Activated naive CD4-positive, alpha-beta T cell treated with anti-CD3 and anti-CD28 coated beads, Interleukin-2, amount 50 U/mL, for 16 hours (primary cell): Measurements from ENCODE around the gene DNAJC1.

ENCODE experiments used
- DNase-seq: peaks from one replicate; pipeline ENCODE4 v3.0.0-alpha.2; 2020

Gene DNAJC1

DNA sequence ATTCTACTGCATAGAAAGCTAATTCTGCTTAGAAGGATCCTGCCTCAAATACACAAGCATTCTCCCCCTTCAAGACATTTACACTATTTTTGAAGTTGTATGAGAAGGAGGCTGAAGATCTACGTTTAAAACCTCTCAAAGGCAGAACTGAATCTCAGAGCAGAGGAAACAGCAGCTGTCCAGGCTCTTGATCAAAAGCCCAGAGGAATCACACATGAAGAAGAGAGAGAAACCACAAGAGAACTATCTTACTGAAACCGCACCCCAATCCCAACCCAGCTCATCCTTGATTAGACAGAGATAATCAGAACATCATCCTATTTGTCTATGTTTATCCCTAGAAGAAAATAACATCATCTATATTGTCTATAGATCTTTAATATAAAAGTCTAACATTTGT, 2.2 kb upstream of the DNAJC1 start:
- no peak for DNase-seq

DNA sequence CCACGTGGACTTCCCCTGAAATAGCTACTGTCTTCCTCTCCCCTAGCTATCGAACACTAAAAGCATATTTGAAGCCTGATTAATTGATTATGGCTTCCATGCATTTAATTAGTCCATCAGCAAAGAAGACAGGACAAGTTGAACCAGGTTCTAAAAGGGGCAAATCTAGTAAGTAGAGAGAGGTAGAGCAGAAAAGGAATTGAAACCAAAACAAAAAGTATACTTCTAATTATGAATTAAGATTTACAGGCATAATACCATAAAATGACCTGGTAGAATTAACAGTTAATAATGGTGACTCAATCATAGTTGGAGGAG, 393 bp upstream of the DNAJC1 start:
- no peak for DNase-seq

DNA sequence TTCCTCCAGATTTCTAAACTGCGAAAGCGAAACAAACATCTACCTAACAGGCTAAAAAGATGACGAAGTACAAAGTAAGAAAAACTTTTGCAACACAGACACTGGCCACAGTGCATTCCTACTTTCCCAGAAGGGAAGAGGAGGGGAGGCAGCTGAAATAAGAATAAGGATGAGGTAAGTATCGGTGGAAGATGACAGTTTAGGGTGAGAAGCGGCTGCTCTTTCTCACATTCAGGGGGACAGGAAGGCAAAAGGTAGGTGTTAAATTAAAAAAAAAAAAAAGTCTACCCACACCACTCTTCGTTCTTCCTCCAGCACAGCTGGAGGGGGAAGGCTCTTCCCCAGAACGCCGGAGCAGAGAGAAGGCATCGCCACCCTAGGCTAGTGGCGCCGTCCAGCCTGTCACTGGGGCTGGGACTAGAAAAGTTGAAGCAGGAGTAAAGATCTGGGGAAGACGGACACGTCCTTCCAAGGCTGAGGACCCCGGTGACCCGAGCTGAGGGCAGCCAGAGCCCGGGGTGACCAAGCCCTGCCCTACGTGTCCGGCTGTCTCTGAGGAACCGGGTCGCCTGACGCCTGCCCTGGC, 846 bp downstream of the DNAJC1 start:
- DNase-seq = peak; percentile 22

DNA sequence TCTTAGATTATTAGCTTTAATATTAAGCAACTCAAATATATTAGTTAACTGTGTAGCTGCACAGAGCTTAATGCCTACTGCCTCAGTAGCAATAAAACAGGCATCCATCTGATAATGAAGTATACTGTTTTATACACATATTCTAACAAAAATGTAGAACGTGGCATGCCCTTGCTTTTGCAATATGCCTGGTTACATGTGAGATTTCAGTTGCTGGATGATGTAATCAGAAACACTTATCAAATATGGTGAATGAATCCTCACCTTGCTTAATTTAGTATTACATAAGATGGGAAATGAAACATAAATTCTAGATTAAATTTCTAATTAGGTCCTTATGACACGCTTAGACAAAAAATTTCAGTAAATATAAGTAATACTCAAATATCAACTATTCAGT, 8.0 kb downstream of the DNAJC1 start:
- DNase-seq = no peak

DNA sequence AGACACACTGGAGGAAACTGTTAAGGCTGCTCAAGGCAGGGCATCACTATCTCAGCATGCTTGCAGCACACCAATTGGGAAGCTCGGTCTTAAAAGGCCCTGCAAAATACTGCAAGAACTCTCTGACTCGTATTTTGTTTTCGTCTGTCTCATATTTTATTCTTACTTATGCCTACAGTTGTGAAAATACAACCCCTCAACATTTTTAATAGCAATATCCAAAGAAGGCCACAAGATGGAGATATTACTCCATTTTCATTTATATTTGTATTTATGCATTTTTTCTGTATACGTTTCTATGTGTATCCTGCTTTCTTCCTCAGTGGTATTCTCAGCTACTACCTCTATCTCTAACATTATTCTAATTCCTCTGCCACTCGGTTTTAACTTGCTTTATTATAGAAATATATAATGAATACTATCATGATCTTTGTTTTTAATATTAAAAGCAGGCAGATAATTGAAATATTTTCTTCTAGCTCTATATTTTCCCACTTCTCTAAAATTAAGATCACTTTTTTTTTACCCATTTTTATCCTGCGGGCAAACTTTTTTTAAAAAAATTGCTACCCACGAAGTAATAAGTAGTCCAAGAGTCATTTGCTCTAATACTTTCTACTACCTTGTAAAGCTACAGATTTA, 10.0 kb downstream of the DNAJC1 start:
- DNase-seq = no peak

DNA sequence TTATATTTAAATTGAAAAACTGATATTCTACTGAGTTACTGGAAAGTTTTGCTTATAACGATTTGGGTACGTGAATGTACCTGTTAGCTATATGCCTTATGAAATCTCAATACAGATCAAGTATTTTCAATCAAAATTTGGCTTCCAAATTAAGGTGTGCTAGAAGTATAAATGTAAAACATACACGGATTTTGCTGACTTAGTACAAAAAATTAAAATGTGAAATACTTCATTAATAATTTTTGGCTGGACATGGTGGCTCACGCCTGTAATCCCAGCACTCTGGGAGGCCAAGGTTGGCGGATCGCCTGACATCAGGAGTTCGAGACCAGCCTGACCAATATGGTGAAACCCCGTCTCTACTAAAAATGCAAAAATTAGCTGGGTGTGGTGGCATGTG, 11.7 kb downstream of the DNAJC1 start:
- no peak for DNase-seq

DNA sequence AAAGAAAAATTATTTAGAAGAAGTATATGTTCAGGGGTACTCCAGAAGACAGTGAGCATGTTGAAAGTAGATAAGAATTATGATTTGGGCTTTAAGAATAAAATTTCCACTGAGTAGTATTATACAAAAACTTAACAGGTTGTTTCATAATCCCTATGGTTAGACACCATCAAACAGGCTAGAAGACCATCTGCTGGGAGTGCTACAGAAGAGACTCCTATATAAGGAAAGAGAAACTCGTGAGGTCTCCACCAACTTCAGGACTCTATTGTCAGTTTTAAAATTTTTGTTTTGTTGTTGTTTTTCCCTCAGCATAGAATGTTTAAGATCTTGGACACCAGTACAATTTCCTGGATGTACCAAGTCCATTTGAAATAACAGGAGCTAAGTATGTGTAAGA, 13.1 kb downstream of the DNAJC1 start:
- no peak for DNase-seq

DNA sequence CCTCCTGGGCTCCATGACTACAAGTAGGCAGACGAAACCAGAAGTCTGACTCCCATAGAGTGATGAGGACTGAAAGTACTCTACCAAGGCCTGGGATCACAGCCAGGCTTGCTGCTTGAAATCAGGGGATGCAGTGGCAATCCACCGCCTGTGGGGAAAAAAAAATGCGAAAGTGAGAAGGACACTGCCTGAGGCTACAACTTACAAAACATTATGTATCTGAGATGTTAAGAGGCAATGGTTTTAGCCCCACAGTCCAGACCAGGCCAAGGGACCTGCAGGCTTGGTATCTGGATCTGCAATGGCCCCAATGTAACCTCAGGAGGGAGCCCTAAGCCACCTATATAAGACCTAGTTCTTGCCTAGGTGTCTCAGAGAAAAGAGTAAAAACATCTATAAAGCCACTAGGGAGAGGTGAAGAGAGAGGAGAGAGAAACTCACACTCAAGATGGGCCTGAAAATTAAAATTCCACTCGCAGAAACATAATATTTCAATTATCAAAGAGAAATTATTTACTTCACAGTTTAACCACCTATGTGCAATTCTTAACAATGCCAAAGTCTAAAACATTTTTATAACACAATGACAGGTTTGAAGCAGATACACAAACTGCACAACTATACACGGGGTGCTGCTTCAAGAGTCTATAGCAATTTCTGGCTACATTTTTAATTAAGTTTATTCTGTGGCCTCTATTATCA, 13.9 kb downstream of the DNAJC1 start:
- peak; percentile 16 for DNase-seq

DNA sequence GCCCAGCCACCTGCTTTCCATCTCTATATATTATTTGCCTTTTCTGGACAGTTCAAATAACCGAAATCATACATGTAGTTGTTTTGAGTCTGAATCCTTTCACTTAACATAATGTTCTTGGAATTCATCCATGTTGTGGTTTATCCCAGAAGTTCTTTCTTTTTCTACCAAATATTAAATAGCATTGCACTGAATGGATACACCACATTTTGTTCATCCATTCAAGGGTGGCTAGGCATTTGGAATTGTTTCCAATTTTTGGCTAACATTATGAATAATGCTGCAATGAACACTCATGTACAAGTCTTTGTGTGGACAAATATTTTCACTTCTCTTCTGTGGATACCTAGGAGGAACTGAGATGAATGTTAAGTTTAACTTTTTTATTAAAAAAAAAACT, 18.0 kb downstream of the DNAJC1 start:
- no peak for DNase-seq

GRCh38 chr10:21981118-21981517, 22.4 kb downstream of the DNAJC1 start:
- no peak for DNase-seq

DNA sequence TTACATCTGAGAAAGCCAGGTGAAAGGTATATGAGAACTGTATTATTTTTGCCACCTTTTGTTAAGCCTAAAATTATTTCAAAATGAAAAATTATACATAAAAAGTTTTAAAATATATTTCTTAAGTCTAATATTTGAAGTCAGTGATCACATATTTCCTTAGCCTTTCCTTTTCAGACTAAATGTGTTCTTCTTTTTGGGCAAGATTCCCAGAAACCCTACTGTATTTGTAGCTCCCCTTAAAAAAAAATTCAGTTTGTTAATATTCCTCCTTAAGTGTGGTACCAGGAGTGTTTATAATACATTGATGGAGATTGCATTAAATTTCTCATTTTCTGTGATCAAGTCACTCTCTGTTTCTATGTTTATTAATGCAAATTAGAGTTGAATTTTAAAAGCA, 22.8 kb downstream of the DNAJC1 start:
- DNase-seq = no peak

- DNase-seq = no peak
Measured at GRCh38 chr10:21978191-21978862, 25.2 kb downstream of the DNAJC1 start.

DNA sequence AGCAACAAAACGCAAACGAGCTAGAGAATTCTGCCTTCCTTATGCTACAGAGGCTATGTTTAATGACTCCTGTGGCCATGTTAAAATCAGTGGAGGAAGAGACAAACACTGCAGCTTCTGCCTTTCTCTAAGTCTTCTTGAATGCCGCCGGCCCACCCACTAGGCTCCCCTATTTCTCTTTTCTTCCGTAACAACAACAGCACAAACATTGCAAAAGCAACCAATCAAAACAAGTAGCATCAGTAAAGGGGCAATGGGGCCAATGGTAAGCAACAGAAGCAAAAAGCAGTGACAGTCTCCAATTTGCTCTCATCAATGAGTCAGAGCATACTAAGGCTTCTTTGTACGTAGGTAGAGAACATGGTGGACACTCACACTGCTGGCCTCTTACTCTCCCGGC, 26.8 kb downstream of the DNAJC1 start:
- no peak for DNase-seq

GRCh38 chr10:21976280-21976679, 27.2 kb downstream of the DNAJC1 start:
- no peak for DNase-seq

DNA sequence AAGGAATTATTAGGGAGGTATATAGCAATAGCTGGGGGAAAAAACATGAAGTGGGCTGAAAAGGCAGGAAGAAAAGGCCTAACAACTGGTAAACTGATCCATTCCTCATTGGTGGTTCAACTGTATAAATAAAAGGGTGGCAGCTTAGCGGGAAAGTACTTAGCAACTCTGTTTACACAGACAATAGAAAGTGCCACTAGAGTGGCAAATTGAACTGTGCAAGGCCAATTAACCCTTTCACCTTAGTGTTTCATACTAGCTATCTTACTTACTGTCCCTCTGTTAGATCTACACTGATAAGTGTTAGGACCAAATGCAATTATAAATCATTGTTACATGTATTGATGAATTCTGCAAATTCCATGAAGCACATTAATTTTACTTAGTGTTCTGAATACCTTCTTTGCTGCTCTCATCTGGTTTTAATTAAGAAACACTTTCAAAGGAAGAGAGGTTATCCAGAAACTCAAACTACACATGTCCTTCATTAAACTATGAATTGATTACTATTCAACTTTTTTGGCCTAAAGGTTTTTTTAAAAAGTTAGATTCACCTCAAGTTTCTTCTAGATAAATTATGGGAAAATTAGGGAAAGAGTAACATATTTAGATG, 28.0 kb downstream of the DNAJC1 start:
- DNase-seq = no peak

DNA sequence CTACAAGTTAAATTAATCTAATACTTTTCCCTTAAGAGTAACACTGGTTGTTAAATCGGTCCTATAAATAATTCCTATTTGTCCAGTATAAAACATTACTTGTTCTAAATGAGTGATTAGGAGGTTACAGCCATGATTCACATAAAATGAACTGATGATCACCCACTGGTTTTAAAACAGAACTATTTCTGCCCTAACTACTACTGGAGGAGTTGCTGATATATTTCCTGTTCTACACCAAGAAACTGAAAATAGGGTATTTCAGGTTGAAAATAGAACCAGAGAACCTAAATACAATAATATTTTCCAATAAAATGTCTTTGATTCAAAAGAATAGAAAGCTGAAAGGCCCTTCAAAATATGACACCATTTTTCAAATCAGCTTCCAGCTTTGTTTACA, 30.9 kb downstream of the DNAJC1 start:
- no peak for DNase-seq

GRCh38 chr10:21969326-21970287, 33.9 kb downstream of the DNAJC1 start:
- DNase-seq = no peak

DNA sequence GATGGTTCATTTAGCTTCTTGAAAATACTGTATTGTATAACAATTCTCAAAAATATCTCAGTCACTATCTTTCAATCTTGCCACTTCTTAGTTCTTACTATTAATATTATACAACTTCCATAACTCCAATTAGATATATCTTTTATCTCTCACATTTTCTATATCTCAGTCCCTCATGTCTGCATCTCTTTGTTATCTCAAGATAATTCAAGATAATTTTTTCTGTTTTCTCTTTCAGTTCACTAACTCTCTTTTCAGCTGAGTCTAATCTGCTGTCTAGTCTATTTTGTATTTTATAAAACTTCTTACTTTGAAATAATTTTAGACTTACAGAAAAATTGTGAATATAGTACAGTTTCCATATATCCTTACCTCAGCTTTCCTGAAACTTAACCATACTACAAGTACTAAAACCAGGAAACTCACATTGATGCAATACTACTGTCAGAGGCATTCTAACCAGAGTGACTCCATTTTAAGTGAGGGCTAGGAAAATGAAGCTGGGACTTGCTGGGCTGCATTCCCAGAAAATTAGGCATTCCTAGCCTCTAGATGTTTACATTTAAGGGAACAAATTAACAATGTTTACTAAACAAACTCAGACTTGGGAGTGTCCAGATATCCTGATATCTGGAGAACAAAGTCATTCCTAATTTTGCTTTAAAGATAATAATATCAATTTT, 38.4 kb downstream of the DNAJC1 start:
- DNase-seq = no peak

- DNase-seq = no peak
Measured at GRCh38 chr10:21962358-21962757, 41.2 kb downstream of the DNAJC1 start.

GRCh38 chr10:21961847-21962246, 41.7 kb downstream of the DNAJC1 start:
- no peak for DNase-seq

DNA sequence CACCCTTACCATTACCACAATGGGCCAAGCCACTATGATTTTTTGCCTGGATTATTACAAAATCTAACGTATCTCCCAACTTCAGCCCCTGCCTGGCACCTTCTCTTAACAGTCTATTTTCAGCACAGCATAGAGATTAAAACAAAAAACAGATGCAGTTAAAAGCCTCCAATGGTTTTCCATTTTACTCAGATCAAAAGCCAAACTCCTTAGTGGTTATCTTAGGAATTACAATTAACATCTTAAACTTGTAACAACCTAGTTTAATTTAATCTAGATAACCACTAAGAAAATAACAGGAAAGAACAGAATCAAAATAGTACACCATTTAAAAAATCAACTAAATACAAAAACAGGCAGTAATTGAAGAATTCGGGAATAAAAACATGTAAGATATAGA, 43.5 kb downstream of the DNAJC1 start:
- DNase-seq = no peak

DNA sequence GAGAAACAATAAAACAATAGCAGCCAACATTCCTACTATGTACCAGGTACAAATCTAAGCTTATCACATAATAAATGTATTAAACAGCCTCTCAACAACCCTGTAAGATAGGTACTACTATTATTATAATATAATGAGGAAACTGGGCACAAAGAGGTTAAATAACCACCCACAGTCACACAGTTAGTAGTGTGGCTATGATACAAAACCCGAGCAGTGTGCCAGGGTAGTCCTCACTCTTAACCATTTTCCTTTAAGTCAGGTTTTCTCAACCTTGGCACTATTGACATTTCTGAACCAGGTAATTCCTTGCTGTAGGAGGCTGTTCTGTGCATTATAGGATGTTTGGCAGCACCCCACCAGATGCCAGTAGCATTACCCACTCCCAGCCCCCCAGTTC, 48.8 kb downstream of the DNAJC1 start:
- no peak for DNase-seq
